Middle frontal gyrus (tissue), 1 donor: ENCODE data around the gene ABCB1.

Experiments
- DNase-seq: peaks from one replicate; pipeline ENCODE4 v3.0.0-alpha.2; 2015; ENCODE audit warnings: low spot score; ENCODE audit errors: extremely low spot score

Gene ABCB1

DNA sequence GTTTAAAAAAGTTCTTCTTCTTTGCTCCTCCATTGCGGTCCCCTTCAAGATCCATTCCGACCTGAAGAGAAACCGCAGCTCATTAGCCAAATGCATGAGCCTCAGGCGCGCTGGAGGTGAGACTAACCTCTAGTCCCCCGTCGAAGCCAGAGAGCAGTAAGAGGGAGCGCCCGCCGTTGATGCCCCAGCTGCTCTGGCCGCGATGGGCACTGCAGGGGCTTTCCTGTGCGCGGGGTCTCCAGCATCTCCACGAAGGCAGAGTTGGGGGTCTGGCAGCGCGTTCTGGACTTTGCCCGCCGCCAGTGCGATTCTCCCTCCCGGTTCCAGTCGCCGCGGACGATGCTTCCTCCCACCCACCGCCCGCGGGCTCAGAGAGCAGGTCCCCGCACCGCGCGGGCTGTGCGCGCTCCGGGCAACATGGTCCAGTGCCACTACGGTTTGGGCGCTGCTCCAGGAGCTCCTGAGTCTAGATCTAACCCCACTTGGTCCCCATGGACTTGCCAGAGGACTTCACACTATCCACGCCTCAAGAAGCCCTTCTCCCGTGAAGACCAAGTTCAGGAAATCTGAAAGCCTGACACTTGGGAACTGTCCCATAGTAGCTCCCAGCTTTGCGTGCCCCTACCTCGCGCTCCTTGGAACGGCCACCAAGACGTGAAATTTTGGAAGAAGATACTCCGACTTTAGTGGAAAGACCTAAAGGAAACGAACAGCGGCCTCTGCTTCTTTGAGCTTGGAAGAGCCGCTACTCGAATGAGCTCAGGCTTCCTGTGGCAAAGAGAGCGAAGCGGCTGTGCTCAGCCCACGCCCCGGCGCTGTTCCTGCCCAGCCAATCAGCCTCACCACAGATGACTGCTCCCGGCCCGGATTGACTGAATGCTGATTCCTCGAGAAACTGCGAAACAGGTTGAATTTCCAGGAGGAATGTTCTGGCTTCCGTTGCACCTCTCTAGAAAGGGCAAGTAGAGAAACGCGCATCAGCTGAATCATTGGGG lies at the start of gene ABCB1:
ABCB1 (minus strand) TSS at position 755 of the 995 bp plus-strand sequence; CDS start at position 55, 700 bp downstream.
- peak; percentile 27 for DNase-seq

DNA sequence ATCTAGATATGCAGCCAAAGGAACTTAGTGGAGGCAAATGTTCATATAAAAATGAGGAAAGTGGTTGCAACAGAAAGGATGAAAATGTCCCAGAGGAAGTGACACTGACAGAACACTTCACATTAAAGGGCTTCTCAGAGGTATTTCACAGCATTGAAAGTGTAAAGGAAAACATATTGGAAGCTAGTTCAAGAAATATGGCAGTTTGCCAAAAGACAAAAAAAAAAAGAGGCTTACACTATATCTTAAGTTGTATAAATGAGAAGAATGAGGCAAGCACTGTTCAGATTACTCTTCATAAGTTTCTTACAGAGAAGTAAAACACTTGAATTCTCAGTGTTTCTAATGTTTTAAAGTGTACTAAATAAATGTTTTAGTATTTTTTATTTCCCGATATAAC lies 47.6 kb upstream of the ABCB1 start:
- DNase-seq, result no peak

DNA sequence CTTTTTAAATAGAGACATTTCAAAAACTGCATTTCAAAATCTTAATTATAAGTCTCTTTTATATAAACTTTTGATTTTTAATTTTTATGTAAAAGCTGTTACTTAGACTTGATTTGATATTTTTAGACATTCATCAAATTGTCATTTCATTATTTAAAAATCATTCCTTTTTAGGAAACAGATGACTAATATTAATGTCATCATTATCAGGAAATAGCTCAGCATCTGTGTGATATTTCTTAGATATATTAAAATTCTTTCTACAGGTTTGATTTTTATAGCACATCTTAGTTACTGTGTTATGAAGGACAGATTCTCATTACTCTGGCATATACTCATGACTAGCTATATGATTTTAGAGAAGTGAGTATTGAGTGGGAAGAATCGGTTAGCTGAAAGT lies 44.8 kb upstream of the ABCB1 start:
- DNase-seq, result no peak

DNA sequence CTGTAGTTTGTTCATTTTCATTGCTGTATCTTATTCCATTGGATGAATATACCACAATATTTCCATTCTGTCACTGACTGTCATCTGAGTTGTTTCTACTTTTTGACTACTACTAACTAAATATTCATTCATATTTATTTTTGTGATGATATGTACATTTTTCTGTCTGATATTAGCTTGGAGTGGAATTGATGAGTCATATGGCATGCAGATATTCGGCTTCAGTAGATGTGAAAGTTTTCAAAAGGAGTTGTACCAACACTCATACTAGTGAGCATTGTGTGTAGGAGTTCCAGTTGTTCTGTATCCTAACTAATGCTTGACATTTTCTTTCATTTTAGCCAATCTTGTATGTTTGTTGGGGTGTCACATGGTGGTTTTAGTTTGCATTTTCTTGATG lies 35.2 kb upstream of the ABCB1 start:
- DNase-seq, result no peak

DNA sequence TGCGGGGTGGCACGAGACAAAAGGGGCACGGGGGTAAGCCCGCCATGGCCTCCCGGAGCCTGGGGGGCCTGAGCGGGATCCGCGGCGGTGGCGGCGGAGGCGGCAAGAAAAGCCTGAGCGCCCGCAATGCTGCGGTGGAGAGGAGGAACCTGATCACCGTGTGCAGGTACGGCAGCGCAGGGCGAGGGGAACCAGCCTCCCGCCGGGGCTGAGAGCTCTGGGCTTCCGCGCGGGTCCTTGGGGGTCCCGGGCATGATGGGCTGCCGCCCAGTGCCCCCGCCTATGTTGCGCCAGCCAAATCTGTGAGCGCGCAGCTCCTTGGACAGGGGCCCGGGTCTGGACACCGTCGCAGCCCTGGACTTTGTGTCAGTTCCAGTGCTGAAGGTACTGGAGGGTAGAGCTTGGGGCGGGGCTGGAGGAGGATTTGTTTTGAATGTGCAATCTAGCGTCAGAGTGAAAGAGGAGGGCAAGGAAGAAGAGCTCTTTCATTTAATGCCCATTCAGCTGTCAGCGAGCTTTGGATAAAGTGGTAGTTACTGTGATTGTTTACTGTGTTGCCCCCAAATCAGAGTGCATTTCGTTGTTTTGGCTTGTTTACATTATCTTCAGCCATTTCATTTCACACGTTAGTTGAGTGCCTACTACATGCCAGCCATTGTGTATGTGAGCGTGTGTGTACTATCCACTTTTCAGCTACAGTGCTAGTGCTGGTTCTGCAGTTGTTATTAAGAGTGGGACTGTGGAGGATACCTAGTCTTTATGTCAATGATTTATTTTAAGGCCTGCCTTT lies 28.3 kb upstream of the ABCB1 start:
- DNase-seq, result no peak

DNA sequence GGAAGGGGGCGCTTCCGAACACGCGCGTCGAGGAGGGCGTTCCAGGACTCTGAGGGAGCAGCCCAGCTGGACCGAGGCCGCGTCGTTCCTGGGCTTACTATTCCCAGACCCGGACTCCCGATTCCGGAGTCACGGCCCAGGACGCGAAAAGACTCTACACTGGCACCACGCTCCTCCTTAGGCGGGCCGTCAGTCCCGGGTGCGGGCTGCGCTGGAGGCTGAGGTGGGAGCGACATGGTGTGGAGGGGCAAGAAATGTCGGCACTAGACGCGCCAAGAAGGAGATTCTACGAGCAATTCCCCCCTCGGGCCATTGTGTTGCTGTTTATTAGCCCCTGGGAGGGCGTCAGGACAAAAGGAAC lies 26.9 kb upstream of the ABCB1 start:
- DNase-seq, result no peak

DNA sequence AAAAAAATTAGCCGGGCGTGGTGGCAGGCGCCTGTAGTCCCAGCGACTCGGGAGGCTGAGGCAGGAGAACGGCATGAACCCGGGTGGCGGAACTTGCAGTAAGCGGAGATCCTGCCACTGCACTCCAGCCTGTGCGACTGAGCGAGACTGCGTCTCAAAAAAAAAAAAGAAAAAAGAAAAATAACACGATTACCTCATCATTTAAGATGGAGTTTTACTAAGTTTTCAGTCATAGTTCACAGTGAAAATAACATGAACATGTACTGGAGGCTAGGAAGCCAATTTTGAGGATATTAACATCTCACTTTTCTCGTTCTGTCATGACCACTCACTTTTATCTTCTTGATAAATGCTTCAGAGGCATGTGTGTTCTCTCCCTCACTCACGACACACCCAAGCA lies 24.4 kb upstream of the ABCB1 start:
- no peak for DNase-seq

DNA sequence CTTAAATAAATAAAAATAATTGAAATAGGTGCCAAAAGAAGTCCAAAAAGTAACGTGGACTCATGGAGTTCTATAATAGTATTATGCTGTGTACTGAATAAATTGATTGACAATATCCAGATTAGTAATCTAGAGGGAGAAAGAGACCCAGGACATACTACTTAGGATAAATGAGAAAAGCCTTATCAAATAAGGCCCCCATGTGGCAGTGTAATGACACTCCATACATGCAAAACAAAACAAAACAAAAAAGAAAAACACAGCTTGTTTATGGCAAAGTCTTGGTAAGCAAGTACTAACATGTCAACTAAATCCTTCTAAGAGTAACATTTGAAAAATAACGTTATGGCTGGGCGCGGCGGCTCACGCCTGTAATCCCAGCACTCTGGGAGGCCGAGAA lies 23.9 kb upstream of the ABCB1 start:
- no peak for DNase-seq

DNA sequence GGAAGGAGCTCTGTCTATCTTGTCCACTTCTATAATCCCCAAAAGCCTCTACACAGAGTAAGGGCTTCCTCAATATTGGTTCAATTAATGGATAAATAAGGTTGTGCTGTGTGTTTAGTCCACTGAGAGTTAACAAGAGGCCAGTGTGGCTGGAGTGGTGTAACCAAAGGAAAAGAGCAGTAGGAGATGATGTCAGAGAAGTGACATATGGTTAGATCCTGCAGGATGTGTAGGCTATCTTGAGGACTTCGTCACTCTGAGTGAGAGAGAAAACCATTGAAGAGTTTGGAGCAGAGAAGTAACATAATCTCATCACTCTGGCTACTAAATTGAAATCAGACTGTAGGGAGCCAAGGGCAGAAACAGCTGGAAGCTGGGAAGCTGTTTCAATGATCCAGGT lies 14.5 kb upstream of the ABCB1 start:
- DNase-seq, result no peak

DNA sequence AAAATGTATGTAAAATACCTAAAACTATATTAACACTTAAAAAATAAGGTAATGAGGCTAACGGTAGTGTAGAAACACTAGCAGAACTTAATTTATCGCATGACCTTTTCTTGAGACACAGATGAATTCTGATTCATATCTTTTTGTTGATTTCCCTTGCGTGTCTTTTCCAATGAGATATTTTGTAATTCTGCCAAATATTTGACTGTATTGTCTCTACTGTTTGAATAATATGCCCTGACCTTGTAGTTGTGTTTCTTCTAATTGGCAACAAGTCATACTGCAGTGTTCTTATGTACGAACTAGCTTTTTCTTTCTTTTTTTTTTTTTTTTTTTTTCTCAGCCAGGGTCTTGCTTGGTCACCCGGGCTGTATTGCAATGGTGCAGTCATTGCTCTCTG lies 9.2 kb upstream of the ABCB1 start:
- DNase-seq, result no peak

DNA sequence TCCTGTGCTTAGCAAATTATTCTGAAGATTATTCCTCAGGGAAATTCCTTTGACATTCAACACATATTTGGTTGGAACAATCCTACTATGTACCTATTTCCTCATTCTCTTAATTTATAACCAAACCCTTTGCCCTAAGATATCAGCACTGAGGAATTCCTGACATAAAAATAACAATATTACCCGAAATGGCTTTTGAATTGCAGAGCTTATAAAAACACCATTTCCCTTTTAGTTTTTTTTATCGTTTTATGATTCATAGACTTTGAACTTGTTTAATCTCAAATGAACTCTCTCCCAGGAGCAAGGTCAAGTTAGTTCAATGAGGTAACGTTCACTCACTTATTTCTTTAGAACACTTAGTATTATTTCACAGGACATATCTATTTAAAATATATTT lies 7.7 kb upstream of the ABCB1 start:
- DNase-seq, result no peak

DNA sequence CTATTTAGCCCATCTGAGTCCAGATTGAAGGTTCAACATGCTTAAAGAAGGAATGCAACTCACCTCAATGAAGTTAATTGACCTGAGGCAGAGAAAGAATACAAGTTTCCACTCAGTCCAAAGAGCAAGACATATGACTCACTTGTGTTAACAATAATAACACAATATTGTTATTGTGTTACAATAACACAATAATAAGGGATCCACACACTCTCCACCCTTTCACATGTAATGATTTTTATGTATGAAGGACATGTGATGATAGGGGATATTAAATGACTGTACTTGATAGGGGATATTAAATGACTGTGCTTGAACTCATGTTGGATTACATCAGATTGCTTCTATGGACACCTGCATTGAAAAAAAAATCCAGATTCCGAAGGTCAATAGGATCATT lies 3.6 kb upstream of the ABCB1 start:
- no peak for DNase-seq

DNA sequence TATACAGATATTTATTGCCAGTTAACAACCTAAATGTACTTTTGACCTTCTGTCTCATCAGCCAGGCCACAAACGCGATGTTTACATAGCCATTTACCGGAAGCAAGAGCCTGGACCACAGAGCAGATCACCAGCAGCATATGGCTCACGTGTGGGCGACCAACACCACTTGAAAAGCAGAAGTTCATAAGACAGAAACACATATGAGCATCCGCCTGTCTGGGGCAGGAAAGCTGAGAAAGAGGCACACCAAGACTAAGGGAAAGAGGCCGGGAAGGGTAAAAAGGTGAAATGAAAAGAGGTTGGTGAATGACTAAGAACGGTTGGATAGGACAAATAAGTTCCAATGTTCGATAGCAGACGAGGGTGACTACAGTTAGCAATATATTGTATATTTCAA lies 1.3 kb downstream of the ABCB1 start:
- no peak for DNase-seq

DNA sequence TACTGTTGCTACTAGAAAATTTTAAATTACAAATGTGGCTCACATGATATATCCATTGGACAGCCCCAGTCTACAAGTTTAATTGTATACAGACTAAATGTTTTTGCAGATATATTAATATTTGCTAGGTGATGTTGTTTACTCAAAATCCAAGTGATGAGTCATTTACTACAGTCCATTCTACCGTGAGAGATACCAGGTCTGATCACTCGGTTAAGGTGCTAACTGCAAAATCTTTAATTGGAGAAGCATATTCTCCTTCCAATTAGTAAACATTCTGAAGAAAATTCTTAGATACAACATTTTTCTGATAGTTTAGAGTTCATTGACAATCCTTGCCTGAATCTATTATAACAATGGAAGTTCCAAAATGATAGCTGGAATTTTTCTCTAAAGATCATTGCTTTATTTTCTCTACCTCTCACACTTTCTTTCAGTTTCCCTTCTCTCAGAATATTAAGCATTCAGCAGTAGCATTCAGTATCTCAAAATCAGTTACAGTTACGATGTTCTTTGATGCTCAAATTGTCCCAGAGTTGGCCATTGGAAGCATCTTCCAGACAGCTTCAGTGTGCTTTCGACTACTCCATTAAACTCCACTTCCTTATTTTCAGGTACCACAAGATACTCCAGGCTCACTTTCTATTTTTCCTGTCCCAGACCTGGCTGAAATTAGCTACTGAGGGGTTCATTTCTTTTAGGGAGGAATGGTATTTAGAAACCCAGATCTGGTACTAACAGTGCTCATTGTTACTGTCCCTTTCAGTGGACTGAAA lies 2.3 kb downstream of the ABCB1 start:
- DNase-seq, result no peak

DNA sequence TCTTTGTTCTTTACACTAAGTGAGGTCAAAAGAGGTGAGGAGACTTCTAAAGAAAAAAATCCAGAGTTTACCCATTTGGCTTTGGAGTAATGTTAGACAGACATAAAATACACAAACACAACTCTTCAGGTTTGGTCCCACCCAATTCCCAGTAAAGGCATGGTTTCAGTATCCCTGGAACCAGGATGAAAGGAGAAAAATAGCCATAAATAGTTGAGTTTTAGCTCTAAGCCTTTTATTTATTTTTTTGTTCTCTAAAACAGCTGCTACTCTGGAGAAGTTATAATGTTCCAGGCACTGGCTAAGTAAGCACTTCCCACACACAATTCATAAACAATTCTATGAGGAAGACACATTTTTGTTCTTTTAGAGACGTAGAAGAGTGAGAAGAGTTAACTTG lies 4.0 kb downstream of the ABCB1 start:
- no peak for DNase-seq

DNA sequence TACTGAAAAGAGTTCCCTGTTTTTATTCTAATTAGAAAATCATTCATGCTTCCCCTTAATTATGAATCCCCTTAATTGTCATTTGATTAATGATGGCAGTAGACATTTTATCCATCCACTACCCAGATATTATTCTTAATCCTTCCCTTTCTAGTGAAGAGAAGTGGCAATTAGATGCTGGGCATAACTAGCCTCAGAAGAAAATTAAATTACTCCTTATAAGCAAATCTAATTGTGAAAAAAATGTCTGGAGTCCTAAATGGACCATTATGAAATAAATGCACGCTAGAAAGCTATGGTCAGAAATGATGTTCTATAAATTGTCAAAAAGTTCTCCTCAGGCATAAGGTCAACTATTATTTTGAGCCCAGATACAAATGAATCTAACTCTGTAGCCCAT lies 4.5 kb downstream of the ABCB1 start:
- no peak for DNase-seq

DNA sequence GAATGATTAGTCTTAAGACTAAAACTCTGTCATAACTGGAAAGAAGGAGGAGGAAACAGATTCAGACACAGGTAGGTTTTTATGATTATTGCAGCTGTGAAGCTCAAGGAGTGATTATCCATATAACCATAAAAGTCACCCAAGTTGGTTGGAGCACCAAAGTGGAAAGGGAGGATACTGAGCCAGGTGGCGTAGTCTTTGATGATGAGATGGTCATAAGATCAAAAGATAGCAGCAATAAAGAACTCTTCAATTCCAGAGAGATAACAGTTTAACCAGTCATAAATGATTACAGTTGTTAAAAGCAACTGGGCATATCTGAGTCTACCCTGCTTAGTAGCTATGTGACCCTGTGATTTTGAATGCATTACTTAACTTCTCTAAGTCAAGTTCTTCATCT lies 8.4 kb downstream of the ABCB1 start:
- DNase-seq, result no peak

DNA sequence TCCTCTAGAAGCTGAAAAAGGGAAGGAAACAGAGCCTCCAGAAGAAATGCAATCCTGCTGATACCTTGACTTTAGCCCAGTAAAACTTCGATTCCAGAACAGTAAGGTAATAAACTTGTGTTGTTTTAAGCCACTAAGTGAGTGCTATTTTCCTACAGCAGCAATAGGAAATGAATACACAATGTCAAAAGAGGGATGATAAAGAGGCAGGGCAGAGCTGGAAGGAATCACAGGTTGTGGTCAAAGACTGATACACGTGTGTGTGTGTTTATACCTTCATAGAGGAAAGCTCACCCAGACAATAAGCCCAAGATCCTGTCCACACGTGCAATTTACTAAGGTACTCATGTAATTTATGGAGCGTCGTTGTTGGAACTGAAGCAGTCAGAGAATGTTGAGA lies 9.5 kb downstream of the ABCB1 start:
- DNase-seq, result no peak

DNA sequence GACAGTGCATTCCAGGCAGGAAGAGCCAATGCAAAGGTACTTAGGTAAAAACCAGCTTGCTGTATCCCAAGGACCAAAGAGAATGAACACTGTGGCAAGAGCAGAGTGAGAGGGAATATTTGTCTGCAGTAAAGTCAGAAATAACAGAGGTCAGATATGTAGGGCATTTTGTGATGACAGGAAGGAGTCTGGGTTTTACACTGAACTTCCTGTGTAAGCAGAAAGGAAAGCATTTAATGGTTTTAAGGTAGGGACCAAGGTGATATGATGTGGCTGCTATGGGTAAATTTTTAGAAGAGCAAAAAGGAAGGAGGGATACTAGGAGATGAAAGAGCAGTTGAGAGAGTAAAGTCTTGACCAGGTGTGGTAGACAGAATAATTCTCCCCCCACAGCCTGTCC lies 10.1 kb downstream of the ABCB1 start:
- DNase-seq, result no peak

DNA sequence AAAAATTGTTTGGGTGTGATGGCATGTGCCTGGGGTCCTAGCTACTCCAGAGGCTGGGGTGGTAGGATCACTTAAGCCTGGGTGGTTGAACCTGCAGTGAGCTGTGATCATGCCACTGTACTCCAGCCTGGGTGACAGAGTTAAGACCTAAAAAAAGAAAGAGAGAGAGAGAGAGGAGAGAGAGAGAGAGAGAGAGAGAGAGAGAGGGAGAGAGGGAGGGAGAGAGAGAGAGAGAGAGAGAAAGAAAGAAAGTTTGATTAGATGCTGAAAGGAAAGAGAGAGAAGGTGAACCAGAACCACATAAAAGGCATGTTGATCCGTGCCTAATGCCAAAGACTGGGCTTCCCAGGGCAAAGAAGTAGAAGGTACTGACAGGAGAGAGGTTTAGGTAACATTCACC lies 11.1 kb downstream of the ABCB1 start:
- no peak for DNase-seq

DNA sequence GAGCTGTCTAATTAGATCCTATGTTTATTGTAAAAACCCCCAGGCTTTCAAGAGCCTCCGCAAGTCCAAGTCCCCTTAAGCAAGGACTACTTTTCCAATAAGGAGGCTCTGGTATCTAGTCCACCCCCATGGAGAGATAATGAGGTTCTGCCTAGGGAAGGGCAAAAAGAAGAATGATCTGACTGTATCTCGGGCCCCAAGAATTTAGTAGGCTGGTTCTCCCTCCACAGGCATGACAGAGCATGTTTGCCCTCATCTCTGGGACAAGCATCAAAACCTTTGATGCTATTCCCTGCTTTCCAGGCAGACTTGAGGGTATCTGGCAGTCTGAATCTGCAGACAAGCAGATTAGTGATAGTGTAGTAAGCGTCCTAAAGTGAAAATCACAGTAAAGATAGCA lies 19.0 kb downstream of the ABCB1 start:
- no peak for DNase-seq

DNA sequence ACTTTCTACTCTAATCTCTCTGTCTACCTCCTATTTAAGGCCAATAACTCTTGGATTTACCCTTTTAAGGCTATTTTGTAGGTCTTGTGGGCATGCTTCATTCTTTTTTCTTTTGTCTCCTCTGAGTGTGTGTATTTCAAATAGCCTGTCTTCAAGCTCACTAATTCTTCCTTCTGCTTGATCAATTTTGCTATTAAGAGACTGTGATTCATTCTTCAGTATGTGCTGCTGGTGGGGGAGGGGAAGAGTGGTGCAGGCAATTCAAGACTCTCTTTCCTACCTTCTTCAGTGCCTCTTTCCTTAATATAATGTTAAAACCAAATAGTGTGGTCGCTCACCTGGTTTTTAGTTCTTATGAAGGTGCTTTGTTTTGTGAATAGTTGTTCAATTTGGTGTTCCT lies 20.0 kb downstream of the ABCB1 start:
- DNase-seq, result no peak
